ENCODE measurements around the gene PSMF1. TPM values are rescaled to one million over a fixed set of nuclear protein-coding genes. Genes with fewer than 3 reads are reported as not detected.
A peak's percentile ranks its signal among the peaks of the same experiment; 100 is the strongest.

PSMF1 gene
- total RNA-seq, 1 donor from 2014 or later: 129 TPM

- DNase-seq (ENCODE audit: extremely low spot score, unreplicated experiment): peak; percentile 65
- H3K4me1 Mint-ChIP-seq (ENCODE audit: unreplicated experiment): no peaks in the 10 kb centered on the region
- H3K4me3 Mint-ChIP-seq (ENCODE audit: unreplicated experiment): no peak overlapping the region
- peaks cover 35% of the 10 kb centered on the region for H3K27me3 Mint-ChIP-seq (ENCODE audit: unreplicated experiment)
- H3K9me3 Mint-ChIP-seq (ENCODE audit: unreplicated experiment): no peaks in the 10 kb centered on the region
- no peak for TF ChIP-seq CTCF (IDR thresholded peaks at IDR 0.05)
- H3K36me3 Mint-ChIP-seq (ENCODE audit: unreplicated experiment): no peaks in the 10 kb centered on the region
- no peak overlapping the region for H3K27ac Mint-ChIP-seq (ENCODE audit: unreplicated experiment)
These were observed 85.2 kb downstream of the PSMF1 start for GRCh38 chr20:1203630-1204029.

GRCh38 chr20:1204113-1204512, 85.7 kb downstream of the PSMF1 start:
- no peak overlapping the region for H3K4me3 Mint-ChIP-seq (ENCODE audit: unreplicated experiment)
- no peaks in the 10 kb centered on the region for H3K9me3 Mint-ChIP-seq (ENCODE audit: unreplicated experiment)

GRCh38 chr20:1204576-1204975, 86.2 kb downstream of the PSMF1 start:
- peaks cover 36% of the 10 kb centered on the region for H3K27me3 Mint-ChIP-seq (ENCODE audit: unreplicated experiment)
- DNase-seq (ENCODE audit: extremely low spot score, unreplicated experiment): peak; percentile 69
- H3K4me3 Mint-ChIP-seq (ENCODE audit: unreplicated experiment): no peak overlapping the region
- H3K27ac Mint-ChIP-seq (ENCODE audit: unreplicated experiment): no peak overlapping the region
- H3K4me1 Mint-ChIP-seq (ENCODE audit: unreplicated experiment): no peaks in the 10 kb centered on the region
- H3K9me3 Mint-ChIP-seq (ENCODE audit: unreplicated experiment): no peaks in the 10 kb centered on the region
- no peak for TF ChIP-seq CTCF (IDR thresholded peaks at IDR 0.05)
- no peaks in the 10 kb centered on the region for H3K36me3 Mint-ChIP-seq (ENCODE audit: unreplicated experiment)

More at GRCh38 chr20:1204113-1204512, 85.7 kb downstream of the PSMF1 start:
- DNase-seq (ENCODE audit: extremely low spot score, unreplicated experiment): peak; percentile 30
- no peak for TF ChIP-seq CTCF (IDR thresholded peaks at IDR 0.05)
- no peak overlapping the region for H3K27ac Mint-ChIP-seq (ENCODE audit: unreplicated experiment)
- H3K36me3 Mint-ChIP-seq (ENCODE audit: unreplicated experiment): no peaks in the 10 kb centered on the region
- H3K4me1 Mint-ChIP-seq (ENCODE audit: unreplicated experiment): no peaks in the 10 kb centered on the region
- H3K27me3 Mint-ChIP-seq (ENCODE audit: unreplicated experiment): peaks cover 35% of the 10 kb centered on the region

- H3K4me1 Mint-ChIP-seq (ENCODE audit: unreplicated experiment): no peaks in the 10 kb centered on the region
- H3K9me3 Mint-ChIP-seq (ENCODE audit: unreplicated experiment): no peaks in the 10 kb centered on the region
- H3K36me3 Mint-ChIP-seq (ENCODE audit: unreplicated experiment): no peaks in the 10 kb centered on the region
- peak; percentile 59 for DNase-seq (ENCODE audit: extremely low spot score, unreplicated experiment)
- peaks cover 40% of the 10 kb centered on the region for H3K27me3 Mint-ChIP-seq (ENCODE audit: unreplicated experiment)
- no peak for TF ChIP-seq CTCF (IDR thresholded peaks at IDR 0.05)
- H3K4me3 Mint-ChIP-seq (ENCODE audit: unreplicated experiment): no peak overlapping the region
- no peak overlapping the region for H3K27ac Mint-ChIP-seq (ENCODE audit: unreplicated experiment)
These were observed 87.4 kb downstream of the PSMF1 start for GRCh38 chr20:1205802-1206201.

GRCh38 chr20:1206366-1207148, 88.2 kb downstream of the PSMF1 start:
- Mint-ChIP-seq H3K27ac (ENCODE audit: unreplicated experiment) (no peak overlapping the region), H3K36me3 (ENCODE audit: unreplicated experiment) (no peaks in the 10 kb centered on the region), H3K4me1 (ENCODE audit: unreplicated experiment) (no peaks in the 10 kb centered on the region), H3K9me3 (ENCODE audit: unreplicated experiment) (no peaks in the 10 kb centered on the region), H3K4me3 (ENCODE audit: unreplicated experiment) (no peak overlapping the region), H3K27me3 (ENCODE audit: unreplicated experiment) (peaks cover 41% of the 10 kb centered on the region)
- DNase-seq (ENCODE audit: extremely low spot score, unreplicated experiment): peak; percentile 76
- TF ChIP-seq CTCF (IDR thresholded peaks at IDR 0.05): no peak
